Neural cell (in vitro differentiated cells): ENCODE data around the gene MAFB. TPM values are rescaled to one million over a fixed set of nuclear protein-coding genes. Genes with fewer than 3 reads are reported as not detected.

Experiments
- H2AFZ ChIP-seq: fragments of 200-600, 300-800 bp; sonication (generic), shearing (Covaris generic); 2 replicates; pipeline ENCODE4 v1.6.0; 2014; ENCODE audit warnings: low read depth, mild to moderate bottlenecking, antibody characterized with exemption, low read length, moderate library complexity
- H3F3A ChIP-seq: fragments of 200-600 bp; shearing (Covaris generic); 2 replicates; pipeline ENCODE4 v1.6.1; 2016; ENCODE audit warnings: mild to moderate bottlenecking, moderate library complexity, mixed read lengths, antibody characterized with exemption, low read length; ENCODE audit not compliant: insufficient read depth, poor library complexity, severe bottlenecking
- H3K27ac ChIP-seq: fragments of 200-600, 300-800 bp; sonication (generic), shearing (Covaris generic); 2 replicates; pipeline ENCODE4 v1.5.1; 2014; ENCODE audit warnings: mild to moderate bottlenecking, low read length, moderate library complexity
- H3K27me3 ChIP-seq: fragments of 300-800, 200-600 bp; sonication (generic), shearing (Covaris generic); 2 replicates; pipeline ENCODE4 v1.6.0; 2014; ENCODE audit warnings: mild to moderate bottlenecking, low read depth, low read length, moderate library complexity; ENCODE audit not compliant: insufficient read depth
- H3K36me3 ChIP-seq: fragments of 300-800, 200-600 bp; sonication (generic), shearing (Covaris generic); 2 replicates; pipeline ENCODE4 v1.5.1; 2014; ENCODE audit warnings: mild to moderate bottlenecking, antibody characterized with exemption, low read length, moderate library complexity; ENCODE audit not compliant: insufficient read depth
- H3K4me2 ChIP-seq: fragments of 300-800, 200-600 bp; sonication (generic), shearing (Covaris generic); 2 replicates; pipeline ENCODE4 v1.6.0; 2014; ENCODE audit warnings: mild to moderate bottlenecking, low read length
- H3K4me3 ChIP-seq: fragments of 300-800, 200-600 bp; sonication (generic), shearing (Covaris generic); 2 replicates; pipeline ENCODE4 v1.5.1; 2014; ENCODE audit warnings: mild to moderate bottlenecking, low read length, moderate library complexity
- H3K79me2 ChIP-seq: fragments of 200-600 bp; shearing (Covaris generic); replicated peaks from 2 replicates; pipeline ENCODE4 v1.6.0; 2014; ENCODE audit warnings: mild to moderate bottlenecking, low read length, moderate library complexity; ENCODE audit not compliant: insufficient read depth
- H3K9ac ChIP-seq: fragments of 300-800, 200-600 bp; sonication (generic), shearing (Covaris generic); 2 replicates; pipeline ENCODE4 v1.6.1; 2016; ENCODE audit warnings: mild to moderate bottlenecking, low read length, mixed read lengths
- H3K9me2 ChIP-seq: fragments of 200-600 bp; shearing (Covaris generic); 2 replicates; pipeline ENCODE4 v1.6.1; 2016; ENCODE audit warnings: mild to moderate bottlenecking, low read length, mixed read lengths; ENCODE audit not compliant: insufficient read depth
- H3K9me3 ChIP-seq: fragments of 200-600, 300-800 bp; sonication (generic), shearing (Covaris generic); 2 replicates; pipeline ENCODE4 v1.6.1; 2016; ENCODE audit warnings: mild to moderate bottlenecking, mixed run types, low read length, moderate library complexity, mixed read lengths
- H4K20me1 ChIP-seq: fragments of 200-600 bp; shearing (Covaris generic); 2 replicates; pipeline ENCODE4 v1.6.1; 2016; ENCODE audit warnings: mild to moderate bottlenecking, mixed run types; ENCODE audit not compliant: insufficient read depth
- EP300 ChIP-seq: fragments of 450-650 bp; conservative IDR thresholded peaks from 2 replicates; pipeline ENCODE4 v1.6.1; 2014; ENCODE audit warnings: antibody characterized with exemption, mild to moderate bottlenecking, moderate library complexity; ENCODE audit not compliant: poor library complexity, severe bottlenecking
- EZH2 ChIP-seq: fragments of 200-600, 300-800 bp; shearing (Covaris generic), sonication (generic); IDR thresholded peaks from 2 replicates; pipeline ENCODE4 v1.6.1; 2014; ENCODE audit warnings: antibody characterized with exemption, low read length, borderline replicate concordance, mild to moderate bottlenecking; ENCODE audit not compliant: insufficient read depth, poor library complexity, severe bottlenecking
- MXI1 ChIP-seq: fragments of 450-650 bp; conservative IDR thresholded peaks from 2 replicates; pipeline ENCODE4 v1.6.1; 2014; ENCODE audit warnings: antibody characterized with exemption, mild to moderate bottlenecking; ENCODE audit not compliant: poor library complexity, severe bottlenecking
- POLR2AphosphoS5 ChIP-seq: IDR thresholded peaks from 2 replicates; pipeline ENCODE4 v1.6.1; 2012
- RAD21 ChIP-seq: fragments of 450-650 bp; conservative IDR thresholded peaks from 2 replicates; pipeline ENCODE4 v1.6.1; 2014; ENCODE audit warnings: antibody characterized with exemption, mild to moderate bottlenecking, moderate library complexity
- REST ChIP-seq: IDR thresholded peaks from 2 replicates; pipeline ENCODE4 v1.6.1; 2012; ENCODE audit warnings: borderline replicate concordance
- SMC3 ChIP-seq: fragments of 450-650 bp; conservative IDR thresholded peaks from 2 replicates; pipeline ENCODE4 v1.6.1; 2014; ENCODE audit warnings: antibody characterized with exemption, mild to moderate bottlenecking, moderate library complexity; ENCODE audit not compliant: poor library complexity
- TAF1 ChIP-seq: IDR thresholded peaks from 2 replicates; pipeline ENCODE4 v1.6.1; 2012; ENCODE audit warnings: low read depth
- polyA plus RNA-seq: library from polyadenylated mRNA; depleted of rRNA; stranded (reverse); fragments of >200 nt; gene quantifications from 2 replicates; pipeline ENCODE4 v1.2.3, GENCODE V29; 2014
- TF ChIP-seq, protein P1 (sequence below): fragments of 450-650 bp; IDR thresholded peaks from 2 replicates; pipeline ENCODE4 v1.5.1; 2014; ENCODE audit warnings: antibody characterized with exemption, mild to moderate bottlenecking, moderate library complexity; ENCODE audit not compliant: poor library complexity, severe bottlenecking

The MAFB gene
- polyA plus RNA-seq, 1 donor from 2014 or later = 5.6 TPM

DNA sequence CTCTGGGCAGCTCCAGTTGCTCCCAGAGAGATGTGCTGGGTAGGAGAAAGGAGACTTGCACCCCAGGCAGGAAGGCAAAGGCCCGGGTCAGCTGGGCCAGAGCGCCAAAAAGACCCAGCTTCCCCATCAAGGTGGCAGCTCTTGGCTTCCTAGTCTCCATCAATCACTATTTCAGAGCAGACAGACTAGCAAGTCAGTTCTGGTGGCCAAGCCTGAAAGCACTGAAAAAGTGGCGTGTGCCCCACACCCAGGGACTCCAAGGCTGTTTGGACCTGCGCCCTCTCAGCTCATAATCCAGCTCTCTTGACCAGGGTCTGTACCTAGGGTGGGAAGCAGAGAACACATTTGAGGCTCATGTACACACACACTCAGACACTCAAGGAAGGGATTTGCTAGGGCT, 3.7 kb downstream of the MAFB start:
- no peak for TF ChIP-seq EZH2
- TF ChIP-seq, protein P1, sequence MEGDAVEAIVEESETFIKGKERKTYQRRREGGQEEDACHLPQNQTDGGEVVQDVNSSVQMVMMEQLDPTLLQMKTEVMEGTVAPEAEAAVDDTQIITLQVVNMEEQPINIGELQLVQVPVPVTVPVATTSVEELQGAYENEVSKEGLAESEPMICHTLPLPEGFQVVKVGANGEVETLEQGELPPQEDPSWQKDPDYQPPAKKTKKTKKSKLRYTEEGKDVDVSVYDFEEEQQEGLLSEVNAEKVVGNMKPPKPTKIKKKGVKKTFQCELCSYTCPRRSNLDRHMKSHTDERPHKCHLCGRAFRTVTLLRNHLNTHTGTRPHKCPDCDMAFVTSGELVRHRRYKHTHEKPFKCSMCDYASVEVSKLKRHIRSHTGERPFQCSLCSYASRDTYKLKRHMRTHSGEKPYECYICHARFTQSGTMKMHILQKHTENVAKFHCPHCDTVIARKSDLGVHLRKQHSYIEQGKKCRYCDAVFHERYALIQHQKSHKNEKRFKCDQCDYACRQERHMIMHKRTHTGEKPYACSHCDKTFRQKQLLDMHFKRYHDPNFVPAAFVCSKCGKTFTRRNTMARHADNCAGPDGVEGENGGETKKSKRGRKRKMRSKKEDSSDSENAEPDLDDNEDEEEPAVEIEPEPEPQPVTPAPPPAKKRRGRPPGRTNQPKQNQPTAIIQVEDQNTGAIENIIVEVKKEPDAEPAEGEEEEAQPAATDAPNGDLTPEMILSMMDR = no peak
- Histone ChIP-seq H3K79me2 (peaks cover 12% of the 10 kb centered on the region), H3K27ac (no peak overlapping the region), H3K36me3 (peaks cover 5% of the 10 kb centered on the region), H3K27me3 (peaks cover 90% of the 10 kb centered on the region), H3K9me3 (no peaks in the 10 kb centered on the region), H3K4me2 (no peak overlapping the region), H3K4me3 (peak overlapping the region; percentile 92), H2AFZ (no peak overlapping the region), H3K9me2 (no peaks in the 10 kb centered on the region), H3K9ac (no peak overlapping the region), H4K20me1 (peaks cover 12% of the 10 kb centered on the region), H3F3A (no peaks in the 10 kb centered on the region)

GRCh38 chr20:40683894-40684268, 5.2 kb downstream of the MAFB start:
- Histone ChIP-seq H3K9ac (no peak overlapping the region), H3K9me3 (no peaks in the 10 kb centered on the region), H3K27me3 (peaks cover 88% of the 10 kb centered on the region), H3F3A (no peaks in the 10 kb centered on the region), H3K79me2 (peaks cover 12% of the 10 kb centered on the region), H4K20me1 (peaks cover 12% of the 10 kb centered on the region), H3K9me2 (no peaks in the 10 kb centered on the region), H3K4me2 (no peak overlapping the region), H3K27ac (no peak overlapping the region), H3K36me3 (peaks cover 5% of the 10 kb centered on the region), H3K4me3 (peak overlapping the region; percentile 54), H2AFZ (no peak overlapping the region)
- TF ChIP-seq, protein P1 = no peak
- TF ChIP-seq REST (no peak), EP300 (no peak), RAD21 (no peak), SMC3 (no peak), EZH2 (no peak), POLR2AphosphoS5 (no peak), TAF1 (no peak), MXI1 (no peak)
